Activated CD4-positive, alpha-beta T cell treated with anti-CD3 and anti-CD28 coated beads, Interleukin-2, amount 10 ng/mL, durations not matched to agents 7 days and 5 days (primary cell): ENCODE data around the gene BPIFB6. TPM values are rescaled to one million over a fixed set of nuclear protein-coding genes. Genes with fewer than 3 reads are reported as not detected.

Experiments used
- CTCF ChIA-PET: fragments of 350-600 bp; sonication (Branson Sonifier 250); formaldehyde crosslinking; loops from one replicate; lab custom pipeline; 2021; ENCODE audit warnings: antibody characterized with exemption; lab: Charles Lee
- POLR2A ChIA-PET: fragments of 350-600 bp; sonication (Branson Sonifier 250); formaldehyde crosslinking; loops from one replicate; lab custom pipeline; 2021; ENCODE audit warnings: antibody characterized with exemption; lab: Charles Lee
- DNase-seq: peaks from one replicate; pipeline ENCODE4 v3.0.0-alpha.2; 2020
- H3K27ac Mint-ChIP-seq: one replicate; pipeline ENCODE4 v1.8.0; 2021; ENCODE audit warnings: mild to moderate bottlenecking, moderate library complexity, mixed read lengths
- H3K27me3 Mint-ChIP-seq: one replicate; pipeline ENCODE4 v1.8.0; 2021; ENCODE audit warnings: mixed read lengths
- H3K36me3 Mint-ChIP-seq: one replicate; pipeline ENCODE4 v1.8.0; 2021; ENCODE audit warnings: low read depth, mixed read lengths
- H3K4me1 Mint-ChIP-seq: one replicate; pipeline ENCODE4 v1.8.0; 2021; ENCODE audit warnings: mixed read lengths
- H3K4me3 Mint-ChIP-seq: one replicate; pipeline ENCODE4 v1.8.0; 2021; ENCODE audit warnings: mild to moderate bottlenecking, moderate library complexity, mixed read lengths
- H3K9me3 Mint-ChIP-seq: one replicate; pipeline ENCODE4 v1.8.0; 2021; ENCODE audit warnings: mixed read lengths
- total RNA-seq, 2 experiments: library from RNA; stranded (reverse); gene quantifications; one replicate each; pipeline ENCODE4 v1.2.3, GENCODE V29; 2021

The BPIFB6 gene, protein sequence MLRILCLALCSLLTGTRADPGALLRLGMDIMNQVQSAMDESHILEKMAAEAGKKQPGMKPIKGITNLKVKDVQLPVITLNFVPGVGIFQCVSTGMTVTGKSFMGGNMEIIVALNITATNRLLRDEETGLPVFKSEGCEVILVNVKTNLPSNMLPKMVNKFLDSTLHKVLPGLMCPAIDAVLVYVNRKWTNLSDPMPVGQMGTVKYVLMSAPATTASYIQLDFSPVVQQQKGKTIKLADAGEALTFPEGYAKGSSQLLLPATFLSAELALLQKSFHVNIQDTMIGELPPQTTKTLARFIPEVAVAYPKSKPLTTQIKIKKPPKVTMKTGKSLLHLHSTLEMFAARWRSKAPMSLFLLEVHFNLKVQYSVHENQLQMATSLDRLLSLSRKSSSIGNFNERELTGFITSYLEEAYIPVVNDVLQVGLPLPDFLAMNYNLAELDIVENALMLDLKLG
- not detected for total RNA-seq

DNA sequence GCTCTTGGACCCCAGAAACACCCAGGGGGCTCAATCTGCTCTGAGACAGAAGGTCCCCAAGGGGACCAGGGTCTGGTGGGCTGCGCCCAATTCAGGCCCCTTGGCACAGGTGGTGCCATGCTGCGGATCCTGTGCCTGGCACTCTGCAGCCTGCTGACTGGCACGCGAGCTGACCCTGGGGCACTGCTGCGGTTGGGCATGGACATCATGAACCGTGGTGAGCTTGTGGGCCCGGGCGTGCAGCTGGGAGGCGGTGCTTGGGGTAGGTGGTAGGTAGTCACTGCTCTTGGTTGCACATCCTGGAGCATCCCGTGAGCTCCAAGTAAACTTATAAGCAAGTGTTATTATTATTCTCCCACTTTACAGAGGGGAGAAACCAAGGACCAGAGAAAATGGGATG is at the start of gene BPIFB6:
Gene BPIFB6 (plus strand): TSS at position 118 of the 400 bp plus-strand sequence. CDS start 0 bp downstream, at position 118.
- H3K36me3 Mint-ChIP-seq, result no peaks in the 10 kb centered on the region
- no peak for DNase-seq
- no peaks in the 10 kb centered on the region for H3K27me3 Mint-ChIP-seq
- no peaks in the 10 kb centered on the region for H3K4me1 Mint-ChIP-seq
- POLR2A ChIA-PET, result no interaction called here
- CTCF ChIA-PET, result no interaction called here
- H3K9me3 Mint-ChIP-seq, result no peaks in the 10 kb centered on the region
- no peak within 1 kb of the TSS for H3K4me3 Mint-ChIP-seq
- no peak within 1 kb of the TSS for H3K27ac Mint-ChIP-seq

DNA sequence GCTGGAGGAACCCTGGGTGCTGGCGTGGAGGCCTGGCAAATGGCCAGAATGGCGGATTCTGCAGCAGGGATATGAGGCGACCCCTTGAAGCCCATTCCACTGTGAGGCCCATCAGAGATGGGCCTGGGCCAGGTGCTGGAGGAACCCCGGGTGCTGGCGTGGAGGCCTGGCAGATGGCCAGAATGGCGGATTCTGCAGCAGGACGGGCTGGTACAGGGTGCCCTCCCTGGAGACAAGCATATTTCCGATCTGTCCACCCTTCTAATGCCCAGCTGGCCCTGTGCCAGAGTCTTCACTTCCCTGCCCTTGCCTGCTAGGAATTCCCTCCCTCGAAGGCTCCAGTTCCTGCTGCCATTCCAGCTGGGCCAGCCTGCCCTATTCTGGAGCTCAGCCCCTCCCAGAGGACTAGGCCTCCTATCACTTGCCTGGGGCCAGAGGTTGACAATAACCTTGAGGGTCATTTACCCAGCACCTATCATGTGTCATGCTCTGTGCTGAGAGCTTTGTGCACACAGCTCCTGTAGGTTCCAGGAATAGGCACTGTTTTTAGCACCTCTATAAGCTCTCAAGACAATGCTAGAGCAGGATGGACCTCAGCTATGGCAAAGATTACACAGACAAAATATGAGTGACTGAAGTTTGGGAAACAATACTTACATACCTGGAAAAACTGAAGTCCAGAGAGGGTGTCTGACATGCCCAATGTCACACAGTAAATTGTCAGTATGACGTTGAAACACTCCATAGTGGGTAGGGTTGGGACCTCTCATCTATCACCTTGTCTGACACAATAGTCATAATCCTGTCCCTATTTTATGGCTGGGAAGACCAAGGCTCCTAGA is 48.6 kb upstream of the BPIFB6 start:
- no peak overlapping the region for H3K4me3 Mint-ChIP-seq
- DNase-seq, result no peak
- ChIA-PET POLR2A (no interaction called here), CTCF (interaction anchor here (0.7 to 1.2 kb wide), 3 partner anchors 8 to 23 kb away, joined by 3 to 7 read pairs (median 4); no protein-coding TSS in a partner anchor)
- no peaks in the 10 kb centered on the region for H3K27me3 Mint-ChIP-seq
- H3K36me3 Mint-ChIP-seq, result no peaks in the 10 kb centered on the region
- no peak overlapping the region for H3K27ac Mint-ChIP-seq
- H3K9me3 Mint-ChIP-seq, result no peaks in the 10 kb centered on the region
- H3K4me1 Mint-ChIP-seq, result no peaks in the 10 kb centered on the region

DNA sequence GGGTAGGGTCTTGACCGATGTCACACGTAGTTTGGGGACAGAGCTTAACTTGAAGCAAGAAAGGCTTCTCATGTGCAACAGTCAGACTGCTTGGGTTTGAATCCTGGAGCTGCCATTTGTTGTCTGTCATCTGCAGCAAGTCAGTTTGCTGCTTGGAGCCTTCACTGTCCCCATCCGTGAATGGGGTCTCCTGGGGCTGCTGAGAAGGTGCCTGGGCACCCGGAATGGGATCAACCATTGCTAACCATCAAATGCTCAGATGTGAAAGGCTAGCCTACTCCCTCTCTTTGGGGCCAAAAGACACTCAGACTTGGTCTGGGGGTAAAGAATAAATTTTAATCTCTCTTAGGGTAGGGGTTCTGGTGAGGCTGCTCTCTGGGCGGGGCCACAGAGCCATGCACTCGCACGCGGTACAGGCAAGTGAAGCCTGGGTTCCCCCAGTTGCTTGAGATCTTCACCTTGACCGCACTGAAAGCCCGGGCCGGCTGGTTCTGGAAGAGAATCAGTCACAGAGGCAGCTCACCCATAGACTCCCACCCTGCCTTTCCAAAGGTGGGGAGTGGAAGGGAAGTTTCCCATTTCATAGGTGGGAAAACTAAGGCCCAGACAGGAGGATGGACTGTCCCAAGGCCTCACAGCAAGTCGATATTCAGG is 47.9 kb upstream of the BPIFB6 start:
- H3K4me3 Mint-ChIP-seq, result no peak overlapping the region
- no peak for DNase-seq
- no peaks in the 10 kb centered on the region for H3K27me3 Mint-ChIP-seq
- H3K4me1 Mint-ChIP-seq, result no peaks in the 10 kb centered on the region
- no peaks in the 10 kb centered on the region for H3K9me3 Mint-ChIP-seq
- ChIA-PET CTCF (interaction anchor here (0.7 to 1.9 kb wide), 3 partner anchors 9 to 22 kb away, joined by 3 to 7 read pairs (median 5); no protein-coding TSS in a partner anchor), POLR2A (no interaction called here)
- no peaks in the 10 kb centered on the region for H3K36me3 Mint-ChIP-seq
- H3K27ac Mint-ChIP-seq, result no peak overlapping the region

DNA sequence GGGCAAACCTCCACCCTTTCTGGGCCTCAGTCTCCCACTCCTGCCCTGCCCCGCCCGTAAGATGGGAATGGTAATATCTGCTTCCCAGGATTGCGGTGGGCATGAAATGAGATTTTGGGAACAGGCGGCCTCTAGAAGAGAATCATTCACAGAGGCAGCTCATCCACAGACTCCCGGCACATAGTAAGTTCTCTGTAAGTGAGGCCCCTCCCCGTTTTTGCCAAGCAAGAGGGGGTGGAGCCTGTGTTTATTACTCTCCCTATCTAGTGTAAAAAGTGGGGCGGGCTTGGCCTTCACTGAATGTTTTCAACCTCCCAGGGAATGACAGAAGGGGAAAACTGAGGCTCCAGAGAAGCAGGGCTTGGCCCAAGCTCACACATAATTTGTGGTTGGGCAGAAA is 47.3 kb upstream of the BPIFB6 start:
- Mint-ChIP-seq H3K36me3 (no peaks in the 10 kb centered on the region), H3K9me3 (no peaks in the 10 kb centered on the region), H3K4me1 (no peaks in the 10 kb centered on the region), H3K4me3 (no peak overlapping the region), H3K27ac (no peak overlapping the region), H3K27me3 (no peaks in the 10 kb centered on the region)
- POLR2A ChIA-PET, result no interaction called here
- no peak for DNase-seq
- CTCF ChIA-PET, result interaction anchor here (1.9 kb wide), 1 partner anchor 12 kb away, joined by 5 read pairs; no protein-coding TSS in a partner anchor

DNA sequence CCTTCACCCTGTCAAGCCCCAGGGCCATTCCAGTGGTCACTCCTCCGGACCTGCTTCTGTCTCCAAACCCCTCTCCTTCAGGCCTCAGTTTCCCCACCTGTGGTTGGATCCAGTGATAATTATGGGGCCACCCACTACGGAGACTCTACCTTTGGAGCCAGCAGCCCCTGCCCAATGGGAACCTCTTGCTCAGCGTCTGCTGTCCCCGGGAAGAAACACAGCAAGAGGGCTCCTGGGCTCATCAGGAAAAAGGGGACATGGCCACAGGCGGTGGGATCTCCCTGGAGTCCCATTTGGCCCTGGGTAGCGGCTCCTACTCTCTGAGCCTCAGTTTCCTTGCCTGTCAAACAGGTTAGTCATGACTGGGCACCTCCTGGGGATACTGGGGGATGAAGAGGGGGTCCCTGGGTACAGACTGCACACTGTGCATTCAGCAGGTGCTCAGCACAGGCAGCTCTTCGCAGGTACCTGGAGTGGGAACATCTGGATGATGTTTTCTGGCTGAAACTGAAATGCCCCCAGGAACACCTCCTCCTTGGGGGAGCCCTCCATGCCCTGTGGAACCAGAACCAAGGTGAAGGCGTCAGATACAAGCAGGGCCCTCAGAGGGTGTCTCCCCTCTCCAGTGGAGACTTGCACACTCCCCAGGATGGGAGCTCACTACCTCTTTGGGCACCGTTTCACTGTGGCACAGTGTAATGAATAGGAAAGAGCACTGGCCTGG is 46.7 kb upstream of the BPIFB6 start:
- CTCF ChIA-PET, result interaction anchor here (1.3 to 1.9 kb wide), 2 partner anchors 8 to 12 kb away, joined by 4 to 5 read pairs; no protein-coding TSS in a partner anchor
- Mint-ChIP-seq H3K4me1 (no peaks in the 10 kb centered on the region), H3K4me3 (no peak overlapping the region), H3K9me3 (no peaks in the 10 kb centered on the region), H3K36me3 (no peaks in the 10 kb centered on the region), H3K27me3 (no peaks in the 10 kb centered on the region), H3K27ac (peak overlapping the region; percentile 46)
- POLR2A ChIA-PET, result no interaction called here
- DNase-seq, result no peak

DNA sequence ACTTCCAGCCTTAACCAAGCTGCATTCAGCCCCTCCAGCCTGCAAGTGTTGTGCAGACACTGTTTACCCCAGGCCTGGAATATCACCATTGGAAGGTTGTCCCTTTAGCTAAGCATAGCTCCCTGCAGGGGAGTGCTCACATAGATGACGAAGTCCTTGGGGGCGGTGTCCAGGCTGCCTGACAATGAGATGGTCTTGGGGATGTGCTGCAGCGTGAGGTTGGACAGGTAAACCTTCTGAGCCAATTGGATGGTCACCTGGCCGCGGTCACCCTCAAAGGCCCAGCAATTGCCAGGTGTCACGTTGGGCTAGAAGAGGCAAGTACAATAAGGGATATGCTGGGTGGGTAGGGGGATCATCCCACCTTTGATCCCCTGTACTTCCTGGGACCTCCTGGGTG is 45.9 kb upstream of the BPIFB6 start:
- no peaks in the 10 kb centered on the region for H3K27me3 Mint-ChIP-seq
- no peak overlapping the region for H3K27ac Mint-ChIP-seq
- no peak overlapping the region for H3K4me3 Mint-ChIP-seq
- no peaks in the 10 kb centered on the region for H3K9me3 Mint-ChIP-seq
- H3K36me3 Mint-ChIP-seq, result no peaks in the 10 kb centered on the region
- ChIA-PET CTCF (interaction anchor here (1.0 to 1.9 kb wide), 3 partner anchors 9 to 174 kb away, joined by 3 to 5 read pairs (median 4); no protein-coding TSS in a partner anchor), POLR2A (no interaction called here)
- DNase-seq, result no peak
- no peaks in the 10 kb centered on the region for H3K4me1 Mint-ChIP-seq

DNA sequence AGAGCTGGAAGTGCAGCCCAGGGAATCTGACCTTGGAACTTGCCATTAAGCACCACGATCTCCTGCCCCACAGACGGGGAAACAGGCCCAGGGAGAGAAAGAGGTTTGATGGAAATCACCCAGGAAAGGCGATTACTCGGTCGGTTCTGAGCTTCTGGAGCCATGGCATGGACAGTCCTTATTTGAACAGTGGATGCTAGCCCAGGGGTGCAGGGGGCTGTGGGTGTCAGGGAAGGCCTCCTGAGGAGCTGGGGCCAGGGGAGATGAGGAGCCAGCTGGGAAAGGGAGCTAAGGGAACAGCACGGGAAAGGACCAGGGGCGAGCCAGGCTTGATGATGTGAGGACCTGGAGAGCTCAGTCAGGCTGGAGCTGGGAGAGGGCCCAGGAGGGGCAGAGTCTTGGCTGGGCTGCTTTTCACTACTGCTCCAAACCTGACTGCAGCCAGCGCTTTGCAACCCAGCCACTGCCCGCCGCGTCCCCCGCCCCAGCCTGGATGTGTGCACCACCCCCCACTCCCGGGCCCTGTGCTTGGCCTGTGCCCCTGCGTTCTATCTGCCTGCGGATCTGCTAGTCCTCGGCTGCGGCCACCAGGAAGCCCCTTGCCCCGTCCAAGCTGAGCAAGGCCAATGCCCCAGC is 45.0 kb upstream of the BPIFB6 start:
- no peak overlapping the region for H3K4me3 Mint-ChIP-seq
- H3K36me3 Mint-ChIP-seq, result no peaks in the 10 kb centered on the region
- H3K9me3 Mint-ChIP-seq, result no peaks in the 10 kb centered on the region
- CTCF ChIA-PET, result interaction anchor here (0.5 to 1.3 kb wide), 4 partner anchors 12 to 175 kb away, joined by 3 to 8 read pairs (median 6); partner anchors contain the start of gene MAPRE1
- POLR2A ChIA-PET, result no interaction called here
- H3K4me1 Mint-ChIP-seq, result peaks cover 5% of the 10 kb centered on the region
- no peaks in the 10 kb centered on the region for H3K27me3 Mint-ChIP-seq
- DNase-seq, result no peak
- H3K27ac Mint-ChIP-seq, result no peak overlapping the region

DNA sequence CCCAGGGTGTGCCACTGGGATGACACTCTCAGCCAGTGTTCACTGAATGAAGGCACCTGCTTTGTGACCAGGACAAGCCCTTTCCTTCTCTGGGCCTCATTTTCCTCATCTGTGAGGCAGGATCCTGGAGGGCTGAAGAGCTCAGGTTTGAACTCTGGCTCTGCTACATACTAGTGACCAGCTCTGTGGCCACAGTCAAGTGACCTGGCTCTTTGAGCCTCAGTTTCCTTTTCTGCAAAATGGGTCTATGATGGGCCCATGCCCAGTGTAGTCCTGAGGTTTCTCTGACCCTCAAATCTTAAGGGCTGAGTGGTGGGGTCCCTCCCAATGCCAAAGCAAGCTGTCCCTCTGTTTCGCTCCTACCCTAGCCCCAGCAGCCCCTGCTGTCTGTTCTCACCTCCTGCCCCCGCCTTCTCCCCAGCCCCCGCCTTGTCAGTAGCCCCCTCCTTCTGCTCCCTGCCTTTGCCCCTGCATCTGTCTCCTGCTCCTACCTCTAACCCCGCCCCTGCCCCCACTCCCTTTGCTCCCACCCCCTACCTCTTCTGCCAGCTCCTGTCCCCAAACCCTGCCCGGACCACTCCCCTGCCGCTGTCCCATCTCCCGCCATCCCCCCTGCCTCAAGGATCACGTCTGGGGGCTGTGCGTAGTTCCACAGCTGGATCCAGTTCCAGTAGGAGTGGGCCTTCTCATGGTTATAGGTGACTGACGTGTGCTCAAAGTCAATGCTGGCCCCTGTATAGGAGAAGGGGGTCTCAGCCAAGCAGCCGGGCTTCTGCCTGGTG is 44.2 kb upstream of the BPIFB6 start:
- H3K36me3 Mint-ChIP-seq, result no peaks in the 10 kb centered on the region
- H3K27ac Mint-ChIP-seq, result no peak overlapping the region
- POLR2A ChIA-PET, result no interaction called here
- no peak overlapping the region for H3K4me3 Mint-ChIP-seq
- H3K27me3 Mint-ChIP-seq, result no peaks in the 10 kb centered on the region
- DNase-seq, result no peak
- CTCF ChIA-PET, result interaction anchor here (0.5 to 1.3 kb wide), 2 partner anchors 13 to 167 kb away, joined by 8 read pairs; partner anchors contain the start of gene MAPRE1
- peaks cover 9% of the 10 kb centered on the region for H3K4me1 Mint-ChIP-seq
- H3K9me3 Mint-ChIP-seq, result no peaks in the 10 kb centered on the region

DNA sequence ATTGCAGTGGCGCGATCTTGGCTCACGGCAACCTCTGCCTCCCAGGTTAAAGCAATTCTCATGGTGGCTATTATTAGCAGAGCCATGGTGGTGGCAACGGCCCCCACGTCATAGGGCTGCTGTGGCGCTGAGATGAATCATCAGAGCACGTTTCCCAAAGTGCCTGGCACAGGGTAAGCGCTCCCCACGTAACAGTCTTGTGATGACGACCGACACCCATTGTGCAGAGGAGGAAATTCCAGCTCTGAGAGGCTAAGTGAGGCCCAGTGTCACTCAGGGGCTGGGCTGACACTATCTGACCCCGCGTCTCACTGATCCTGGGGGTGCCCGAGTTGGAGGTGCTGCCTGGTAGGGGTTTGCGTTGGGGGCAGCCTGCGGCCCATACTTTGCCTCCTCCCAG is 43.4 kb upstream of the BPIFB6 start:
- POLR2A ChIA-PET, result no interaction called here
- no peak for DNase-seq
- peaks cover 9% of the 10 kb centered on the region for H3K4me1 Mint-ChIP-seq
- no peaks in the 10 kb centered on the region for H3K27me3 Mint-ChIP-seq
- CTCF ChIA-PET, result interaction anchor here (1.1 to 1.4 kb wide), 2 partner anchors 12 to 42 kb away, joined by 3 read pairs; no protein-coding TSS in a partner anchor
- no peaks in the 10 kb centered on the region for H3K9me3 Mint-ChIP-seq
- no peak overlapping the region for H3K4me3 Mint-ChIP-seq
- H3K36me3 Mint-ChIP-seq, result no peaks in the 10 kb centered on the region
- no peak overlapping the region for H3K27ac Mint-ChIP-seq

DNA sequence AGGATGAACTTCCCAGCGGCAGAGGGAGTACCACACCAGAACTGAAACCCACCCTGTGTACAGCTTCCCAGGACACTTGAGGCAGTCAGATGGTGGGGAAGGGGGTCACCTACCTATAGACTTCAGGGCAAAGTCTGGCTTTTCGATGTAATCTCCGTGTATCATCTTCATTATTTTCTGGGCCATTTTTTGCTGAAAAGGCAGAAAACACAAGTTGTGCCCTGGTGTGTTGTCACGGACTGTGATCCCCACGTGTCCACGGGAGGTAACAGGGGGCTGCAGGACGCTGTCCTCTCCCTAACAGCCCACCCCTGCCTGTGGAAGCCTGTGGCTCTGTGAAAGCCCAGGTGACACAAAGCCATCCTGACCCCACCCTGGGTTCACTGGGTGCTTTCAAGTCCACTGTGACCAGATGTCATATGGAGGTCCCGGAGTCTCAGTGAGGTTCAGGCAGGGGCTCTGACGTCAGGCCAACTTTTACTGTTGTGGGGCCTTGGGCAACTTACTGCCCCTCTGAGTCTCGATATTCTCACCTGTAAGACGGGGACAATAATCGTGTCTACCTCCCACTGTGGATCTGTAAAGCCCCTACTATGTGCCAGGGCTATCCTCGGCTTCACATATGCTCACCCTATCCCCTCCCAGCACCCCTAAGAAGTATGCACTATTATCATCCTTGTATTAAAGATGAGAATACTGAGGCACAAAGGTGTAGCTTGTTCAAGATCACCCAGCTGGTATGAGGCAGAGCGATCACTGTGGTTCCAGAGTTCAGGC is 41.8 kb upstream of the BPIFB6 start:
- H3K36me3 Mint-ChIP-seq, result peaks cover 1% of the 10 kb centered on the region
- peaks cover 13% of the 10 kb centered on the region for H3K4me1 Mint-ChIP-seq
- ChIA-PET CTCF (interaction anchor here (1.3 to 2.9 kb wide), 3 partner anchors 10 to 20 kb away, joined by 3 to 11 read pairs (median 3); no protein-coding TSS in a partner anchor), POLR2A (no interaction called here)
- H3K27me3 Mint-ChIP-seq, result no peaks in the 10 kb centered on the region
- peaks cover 7% of the 10 kb centered on the region for H3K9me3 Mint-ChIP-seq
- H3K4me3 Mint-ChIP-seq, result no peak overlapping the region
- no peak for DNase-seq
- H3K27ac Mint-ChIP-seq, result no peak overlapping the region
